ENCODE measurements around the gene PITX2.

Gene PITX2

DNA sequence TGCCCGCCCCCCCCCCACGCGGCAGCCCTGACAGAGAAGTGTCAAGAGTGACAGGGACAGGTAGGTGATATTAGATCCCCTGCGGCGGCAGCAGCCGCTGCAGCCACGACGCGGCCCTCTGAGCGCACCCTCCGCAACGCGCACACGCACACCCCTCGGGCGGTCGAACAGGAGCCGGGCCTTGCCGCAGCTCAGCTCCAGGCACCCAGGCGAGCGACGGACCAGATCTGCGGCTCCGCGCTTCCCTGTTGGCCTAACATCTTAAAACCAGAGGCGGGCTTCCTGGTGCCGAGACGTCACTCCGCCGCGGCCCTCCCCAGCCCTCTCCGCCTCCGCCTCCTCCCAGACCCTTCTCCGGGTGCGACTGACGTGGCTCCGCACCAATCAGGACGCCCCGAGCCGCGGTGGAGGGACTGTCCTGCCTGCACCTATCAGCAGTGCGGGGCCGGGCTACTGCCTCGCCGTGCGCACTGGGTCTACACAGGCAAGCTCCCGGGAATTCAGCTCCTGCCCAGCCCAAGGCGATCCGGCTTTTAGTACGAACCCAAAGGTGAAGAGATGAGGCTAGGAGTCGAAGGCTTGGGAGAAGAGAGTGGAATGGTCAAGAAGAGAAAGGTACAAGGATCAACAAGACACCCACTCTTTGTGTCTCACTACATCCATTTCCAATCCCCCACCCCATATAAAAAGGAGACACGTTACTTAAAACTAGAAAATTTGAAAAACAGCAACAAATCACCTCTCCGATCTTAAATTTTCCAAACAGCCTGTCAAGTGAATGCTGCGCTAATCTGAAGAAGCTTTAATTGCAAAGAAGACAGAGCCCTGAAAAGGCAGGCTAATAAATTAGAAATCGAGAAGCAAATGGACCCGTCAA, at the start of gene PITX2:
Gene PITX2 (minus strand): TSS at position 237 of the 877 bp plus-strand sequence. CDS start 617 bp downstream, outside the sequence.
- no peak within 1 kb of the TSS for H3K4me2 ChIP-seq (ENCODE audit: insufficient read depth, low read length)
- DNase-seq: no peak
- no peak for ATAC-seq (ENCODE audit: insufficient read depth, low read depth)
- no peak within 1 kb of the TSS for H3K9ac ChIP-seq (ENCODE audit: low read depth, low read length)
- H3K27ac ChIP-seq (ENCODE audit: low read length): no peak within 1 kb of the TSS
- H4K20me1 ChIP-seq (ENCODE audit: insufficient read depth, low read length): no peaks in the 10 kb centered on the region
- H2AFZ ChIP-seq (ENCODE audit: low read depth, low read length): no peak within 1 kb of the TSS
- no peak for TF ChIP-seq EZH2 (IDR thresholded peaks at IDR 0.05; ENCODE audit: borderline replicate concordance, low read depth, low read length, severe bottlenecking)
- TF ChIP-seq, protein P1, sequence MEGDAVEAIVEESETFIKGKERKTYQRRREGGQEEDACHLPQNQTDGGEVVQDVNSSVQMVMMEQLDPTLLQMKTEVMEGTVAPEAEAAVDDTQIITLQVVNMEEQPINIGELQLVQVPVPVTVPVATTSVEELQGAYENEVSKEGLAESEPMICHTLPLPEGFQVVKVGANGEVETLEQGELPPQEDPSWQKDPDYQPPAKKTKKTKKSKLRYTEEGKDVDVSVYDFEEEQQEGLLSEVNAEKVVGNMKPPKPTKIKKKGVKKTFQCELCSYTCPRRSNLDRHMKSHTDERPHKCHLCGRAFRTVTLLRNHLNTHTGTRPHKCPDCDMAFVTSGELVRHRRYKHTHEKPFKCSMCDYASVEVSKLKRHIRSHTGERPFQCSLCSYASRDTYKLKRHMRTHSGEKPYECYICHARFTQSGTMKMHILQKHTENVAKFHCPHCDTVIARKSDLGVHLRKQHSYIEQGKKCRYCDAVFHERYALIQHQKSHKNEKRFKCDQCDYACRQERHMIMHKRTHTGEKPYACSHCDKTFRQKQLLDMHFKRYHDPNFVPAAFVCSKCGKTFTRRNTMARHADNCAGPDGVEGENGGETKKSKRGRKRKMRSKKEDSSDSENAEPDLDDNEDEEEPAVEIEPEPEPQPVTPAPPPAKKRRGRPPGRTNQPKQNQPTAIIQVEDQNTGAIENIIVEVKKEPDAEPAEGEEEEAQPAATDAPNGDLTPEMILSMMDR (IDR thresholded peaks at IDR 0.05; ENCODE audit: borderline replicate concordance, extremely low read depth, low read length, poor library complexity, severe bottlenecking): no peak
- no peaks in the 10 kb centered on the region for H3K9me3 ChIP-seq (ENCODE audit: insufficient read depth, low read length, severe bottlenecking)
- H3K4me1 ChIP-seq (ENCODE audit: insufficient read depth, low read length): no peaks in the 10 kb centered on the region
- no peaks in the 10 kb centered on the region for H3K79me2 ChIP-seq (ENCODE audit: insufficient read depth, low read length)
- H3K4me3 ChIP-seq (ENCODE audit: low read depth in 1 of 2, low read length in 2 of 2): no peak within 1 kb of the TSS
- H3K27me3 ChIP-seq (ENCODE audit: insufficient read depth, low read length, poor library complexity): peaks cover 9% of the 10 kb centered on the region
- no peaks in the 10 kb centered on the region for H3K36me3 ChIP-seq (ENCODE audit: insufficient read depth, low read length)

DNA sequence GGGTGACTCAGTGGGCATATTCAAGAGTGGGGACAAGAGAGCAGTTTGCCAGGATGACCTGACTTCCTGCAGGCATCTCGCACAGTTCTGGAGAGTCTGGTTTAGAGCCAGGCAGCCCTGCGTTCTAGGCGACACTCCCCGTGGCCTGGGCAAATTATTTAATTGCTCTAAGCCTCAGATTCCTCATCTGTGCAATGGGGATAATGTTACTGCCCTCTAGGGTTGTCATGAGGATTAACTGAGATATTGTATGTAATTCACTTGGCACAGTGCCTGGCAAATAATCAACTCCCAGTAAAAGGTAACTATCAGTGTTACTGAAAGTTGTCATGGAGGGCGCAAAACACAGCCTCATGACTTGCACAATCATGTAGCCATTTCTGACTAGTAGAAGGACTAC, 48.8 kb upstream of the PITX2 start:
- no peaks in the 10 kb centered on the region for H3K36me3 ChIP-seq (ENCODE audit: insufficient read depth, low read length)
- no peaks in the 10 kb centered on the region for H4K20me1 ChIP-seq (ENCODE audit: insufficient read depth, low read length)
- DNase-seq (no peak), ATAC-seq (ENCODE audit: insufficient read depth, low read depth) (no peak)
- TF ChIP-seq EZH2 (IDR thresholded peaks at IDR 0.05; ENCODE audit: borderline replicate concordance, low read depth, low read length, severe bottlenecking): no peak
- TF ChIP-seq, protein P1 (IDR thresholded peaks at IDR 0.05; ENCODE audit: borderline replicate concordance, extremely low read depth, low read length, poor library complexity, severe bottlenecking): no peak
- H3K4me1 ChIP-seq (ENCODE audit: insufficient read depth, low read length): no peaks in the 10 kb centered on the region
- no peak overlapping the region for H2AFZ ChIP-seq (ENCODE audit: low read depth, low read length)
- no peak overlapping the region for H3K4me2 ChIP-seq (ENCODE audit: insufficient read depth, low read length)
- no peak overlapping the region for H3K27ac ChIP-seq (ENCODE audit: low read length)
- H3K9me3 ChIP-seq (ENCODE audit: insufficient read depth, low read length, severe bottlenecking): no peaks in the 10 kb centered on the region
- no peaks in the 10 kb centered on the region for H3K79me2 ChIP-seq (ENCODE audit: insufficient read depth, low read length)
- no peak overlapping the region for H3K4me3 ChIP-seq (ENCODE audit: low read depth in 1 of 2, low read length in 2 of 2)
- no peak overlapping the region for H3K9ac ChIP-seq (ENCODE audit: low read depth, low read length)
- H3K27me3 ChIP-seq (ENCODE audit: insufficient read depth, low read length, poor library complexity): no peaks in the 10 kb centered on the region

DNA sequence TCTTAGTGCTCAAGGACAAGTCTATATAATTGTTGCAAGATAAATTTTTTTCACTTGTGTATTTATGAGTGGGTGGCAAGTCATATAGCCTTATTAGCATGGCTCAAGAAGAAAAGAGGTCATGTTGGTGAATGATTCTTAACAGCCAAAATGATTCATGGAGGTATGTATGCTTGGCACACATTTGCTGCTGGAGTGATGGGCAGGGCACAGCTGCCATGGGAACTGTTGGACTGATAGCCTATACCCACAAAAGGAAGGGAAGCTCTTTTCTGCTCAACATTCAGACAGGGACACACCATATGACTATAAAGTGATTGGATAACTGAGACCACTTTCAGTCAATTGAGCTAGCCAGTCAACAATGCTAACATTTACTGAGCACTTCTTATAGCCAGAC, 46.8 kb upstream of the PITX2 start:
- Histone ChIP-seq H2AFZ (ENCODE audit: low read depth, low read length) (no peak overlapping the region), H4K20me1 (ENCODE audit: insufficient read depth, low read length) (no peaks in the 10 kb centered on the region), H3K9me3 (ENCODE audit: insufficient read depth, low read length, severe bottlenecking) (no peaks in the 10 kb centered on the region), H3K27me3 (ENCODE audit: insufficient read depth, low read length, poor library complexity) (no peaks in the 10 kb centered on the region), H3K4me3 (ENCODE audit: low read depth in 1 of 2, low read length in 2 of 2) (no peak overlapping the region), H3K4me1 (ENCODE audit: insufficient read depth, low read length) (no peaks in the 10 kb centered on the region), H3K4me2 (ENCODE audit: insufficient read depth, low read length) (no peak overlapping the region), H3K36me3 (ENCODE audit: insufficient read depth, low read length) (no peaks in the 10 kb centered on the region), H3K27ac (ENCODE audit: low read length) (no peak overlapping the region), H3K9ac (ENCODE audit: low read depth, low read length) (no peak overlapping the region), H3K79me2 (ENCODE audit: insufficient read depth, low read length) (no peaks in the 10 kb centered on the region)
- no peak for ATAC-seq (ENCODE audit: insufficient read depth, low read depth)
- no peak for DNase-seq
- no peak for TF ChIP-seq EZH2 (IDR thresholded peaks at IDR 0.05; ENCODE audit: borderline replicate concordance, low read depth, low read length, severe bottlenecking)
- TF ChIP-seq, protein P1 (IDR thresholded peaks at IDR 0.05; ENCODE audit: borderline replicate concordance, extremely low read depth, low read length, poor library complexity, severe bottlenecking): no peak

Data from DND-41 (cell line).